ENCODE data around the gene IKZF3. TPM values are rescaled to one million over a fixed set of nuclear protein-coding genes. Genes with fewer than 3 reads are reported as not detected.

IKZF3 gene
- total RNA-seq: not detected in 2 replicates

GRCh38 chr17:39863918-39864746, at the start of gene IKZF3:
Gene IKZF3, minus strand, starts transcription at chr17:39864312. Its CDS starts 186 bp downstream, at chr17:39864126.

DNA sequence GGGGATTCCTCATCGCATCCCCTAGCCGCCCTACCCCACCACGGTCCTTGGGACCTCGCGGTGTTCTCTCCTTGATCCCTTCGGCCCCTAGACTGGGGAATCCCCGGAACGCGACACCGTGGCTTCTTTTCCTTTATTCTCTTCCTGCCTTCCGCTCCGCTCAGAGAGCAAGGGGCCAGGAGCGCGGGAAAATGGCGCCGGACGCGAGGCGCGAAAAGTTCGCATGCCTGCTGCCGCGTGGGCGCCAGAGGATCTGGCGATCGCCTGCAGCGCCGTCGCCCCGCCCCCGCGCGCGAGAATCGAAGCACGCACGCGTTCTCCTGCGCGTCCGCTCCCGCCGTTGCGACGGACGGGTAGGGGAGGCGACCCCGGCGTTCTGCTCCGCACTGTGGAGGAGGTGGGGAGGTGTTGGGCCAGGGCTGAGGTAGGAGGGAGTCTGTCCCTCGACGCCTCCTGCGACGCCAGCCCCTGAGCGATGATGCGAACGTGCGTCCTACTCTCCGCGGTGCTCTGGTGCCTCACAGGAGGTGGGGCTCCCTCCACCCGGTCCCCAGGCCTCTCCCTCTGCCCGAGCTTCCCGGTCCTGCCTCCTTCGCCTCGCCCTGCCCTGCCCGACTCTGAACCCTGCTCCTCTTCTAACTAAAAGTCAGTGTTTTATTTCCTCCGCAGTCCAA, 3.9 kb upstream of the IKZF3 start, which contains the start of gene ZPBP2:
TSS of gene ZPBP2 (plus strand) at position 323 of the 674 bp plus-strand sequence. CDS start at position 476, 153 bp downstream.

DNA sequence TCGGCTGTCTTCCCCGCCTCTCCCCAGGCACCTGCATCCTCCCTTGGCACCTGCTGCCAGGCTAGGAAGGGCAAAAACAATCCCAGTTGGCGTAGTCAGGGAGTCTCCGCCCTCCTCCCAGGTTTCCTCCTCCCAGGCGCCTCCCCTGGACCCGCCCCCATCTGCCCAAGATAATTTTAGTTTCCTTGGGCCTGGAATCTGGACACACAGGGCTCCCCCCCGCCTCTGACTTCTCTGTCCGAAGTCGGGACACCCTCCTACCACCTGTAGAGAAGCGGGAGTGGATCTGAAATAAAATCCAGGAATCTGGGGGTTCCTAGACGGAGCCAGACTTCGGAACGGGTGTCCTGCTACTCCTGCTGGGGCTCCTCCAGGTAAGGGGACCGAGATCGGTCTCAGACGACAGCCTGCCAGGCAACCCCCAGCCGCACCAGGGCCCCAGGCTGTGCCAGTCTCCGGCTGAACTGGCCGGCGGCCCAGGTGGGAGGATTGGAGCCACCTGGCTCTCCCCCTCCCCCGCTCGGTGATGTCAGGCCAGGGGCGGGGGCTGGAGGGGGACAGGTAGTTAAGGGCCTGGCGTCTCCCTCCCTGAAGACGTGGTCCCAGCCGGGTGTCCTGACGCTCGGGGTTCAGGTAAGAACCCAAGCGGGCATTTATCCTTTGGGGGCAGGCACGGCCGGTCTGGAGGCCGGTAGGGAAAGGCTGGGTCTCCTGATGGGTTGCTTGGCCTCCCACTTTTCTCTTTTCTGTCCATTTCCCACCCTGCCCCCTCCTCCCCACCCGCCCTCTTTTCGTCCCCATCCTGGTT, 126.1 kb downstream of the IKZF3 start, which contains the start of gene GRB7:
TSS of gene GRB7 (plus strand) at position 179 of the 808 bp plus-strand sequence. CDS start 4,364 bp downstream, outside the sequence.

DNA sequence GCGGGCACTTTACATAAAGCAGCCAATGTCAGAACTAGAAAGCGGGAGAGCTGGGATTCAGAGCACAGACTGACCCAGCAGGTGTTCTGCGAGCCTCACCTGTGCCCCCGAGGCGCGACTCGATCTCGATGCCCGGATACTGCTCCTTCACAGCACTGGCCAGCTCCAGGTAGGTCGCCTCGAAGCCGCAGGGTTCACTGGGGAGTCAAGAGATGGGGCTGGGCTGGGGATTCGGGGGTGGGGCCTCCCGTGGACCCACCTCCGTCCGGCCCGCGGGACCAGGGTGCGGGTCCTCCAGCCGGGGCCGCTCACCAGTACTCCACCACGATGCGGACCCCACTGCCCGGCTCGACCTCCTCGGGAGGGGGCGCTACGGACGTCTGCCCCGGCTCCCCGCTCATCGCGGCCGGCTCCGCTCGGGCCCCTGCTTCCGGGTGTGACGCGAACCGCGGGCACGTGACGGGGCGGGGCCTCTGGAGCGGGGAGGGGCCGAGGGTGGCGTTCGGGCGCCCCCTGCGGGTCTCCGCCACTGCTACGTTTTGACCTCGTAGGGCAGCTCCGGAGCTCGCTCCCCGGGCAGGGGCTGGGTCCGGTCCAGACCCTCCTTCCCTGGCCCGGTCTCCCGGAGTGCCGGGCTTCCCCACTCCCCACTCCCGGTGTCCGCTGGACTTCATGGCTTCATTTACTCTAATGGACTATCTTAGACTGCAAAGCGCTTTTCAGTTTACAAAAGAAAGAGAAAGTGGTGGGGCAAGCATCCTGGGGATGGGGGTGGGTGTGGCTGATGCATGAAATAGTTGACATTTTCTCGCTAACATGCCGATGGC, 133.8 kb downstream of the IKZF3 start, which contains the start of gene MIEN1:
TSS of gene MIEN1 (minus strand) at position 438 of the 827 bp plus-strand sequence. CDS start at position 401, 37 bp downstream.

Small RNA genes within 50 kb of the gene (small RNA-seq; reads per million reads assigned to genes)
- gene AC090844.1 (not detected), gene MIR4728 (not detected)

Other genes with a start within 250 kb of the IKZF3 start
- gene PPP1R1B, start 237.4 kb downstream of the IKZF3 start, total RNA-seq: not detected in 2 replicates
- gene STARD3, start 227.2 kb downstream of the IKZF3 start, total RNA-seq: 21.8 and 22.6 TPM in 2 replicates
- 0.13 and 0.36 TPM in 2 replicates for gene TCAP, start 199.0 kb downstream of the IKZF3 start, total RNA-seq
- gene PNMT, start 195.9 kb downstream of the IKZF3 start, total RNA-seq: not detected in 2 replicates
- gene PGAP3, start 176.3 kb downstream of the IKZF3 start, total RNA-seq: 1.4 and 2.7 TPM in 2 replicates
- 17.3 and 28.9 TPM in 2 replicates for gene ERBB2, start 164.2 kb downstream of the IKZF3 start, total RNA-seq
- 25.5 and 26.9 TPM in 2 replicates for gene MIEN1, start 133.8 kb downstream of the IKZF3 start, total RNA-seq
- 0.07 TPM in 1 of 2 replicates, not detected in the other for gene GRB7, start 126.4 kb downstream of the IKZF3 start, total RNA-seq
- not detected in 2 replicates for gene ZPBP2, start 3.9 kb upstream of the IKZF3 start, total RNA-seq
- gene GSDMB, start 54.3 kb upstream of the IKZF3 start, total RNA-seq: 3.9 and 4.0 TPM in 2 replicates
- 14.9 and 19.3 TPM in 2 replicates for gene ORMDL3, start 63.3 kb upstream of the IKZF3 start, total RNA-seq
- gene LRRC3C, start 63.4 kb upstream of the IKZF3 start, total RNA-seq: not detected in 2 replicates
- gene GSDMA, start 98.7 kb upstream of the IKZF3 start, total RNA-seq: not detected in 2 replicates
- 125 and 151 TPM in 2 replicates for gene PSMD3, start 116.5 kb upstream of the IKZF3 start, total RNA-seq
- 0.80 and 8.0 TPM in 2 replicates for gene CSF3, start 151.1 kb upstream of the IKZF3 start, total RNA-seq
- 89.2 and 107 TPM in 2 replicates for gene MED24, start 190.1 kb upstream of the IKZF3 start, total RNA-seq
- 16.0 and 23.8 TPM in 2 replicates for gene THRA, start 198.7 kb upstream of the IKZF3 start, total RNA-seq
- gene NR1D1, start 236.3 kb upstream of the IKZF3 start, total RNA-seq: 2.1 and 2.6 TPM in 2 replicates